Measurements from ENCODE around the gene GLT6D1. TPM values are rescaled to one million over a fixed set of nuclear protein-coding genes. Genes with fewer than 3 reads are reported as not detected.
A peak's percentile ranks its signal among the peaks of the same experiment; 100 is the strongest.

GLT6D1 gene
- total and polyA plus RNA-seq, 2 of the 8 experiments (the other 6 are each of a cell fraction or from before 2014, with no cell fraction given), result 1.3 to 2.1 TPM

DNA sequence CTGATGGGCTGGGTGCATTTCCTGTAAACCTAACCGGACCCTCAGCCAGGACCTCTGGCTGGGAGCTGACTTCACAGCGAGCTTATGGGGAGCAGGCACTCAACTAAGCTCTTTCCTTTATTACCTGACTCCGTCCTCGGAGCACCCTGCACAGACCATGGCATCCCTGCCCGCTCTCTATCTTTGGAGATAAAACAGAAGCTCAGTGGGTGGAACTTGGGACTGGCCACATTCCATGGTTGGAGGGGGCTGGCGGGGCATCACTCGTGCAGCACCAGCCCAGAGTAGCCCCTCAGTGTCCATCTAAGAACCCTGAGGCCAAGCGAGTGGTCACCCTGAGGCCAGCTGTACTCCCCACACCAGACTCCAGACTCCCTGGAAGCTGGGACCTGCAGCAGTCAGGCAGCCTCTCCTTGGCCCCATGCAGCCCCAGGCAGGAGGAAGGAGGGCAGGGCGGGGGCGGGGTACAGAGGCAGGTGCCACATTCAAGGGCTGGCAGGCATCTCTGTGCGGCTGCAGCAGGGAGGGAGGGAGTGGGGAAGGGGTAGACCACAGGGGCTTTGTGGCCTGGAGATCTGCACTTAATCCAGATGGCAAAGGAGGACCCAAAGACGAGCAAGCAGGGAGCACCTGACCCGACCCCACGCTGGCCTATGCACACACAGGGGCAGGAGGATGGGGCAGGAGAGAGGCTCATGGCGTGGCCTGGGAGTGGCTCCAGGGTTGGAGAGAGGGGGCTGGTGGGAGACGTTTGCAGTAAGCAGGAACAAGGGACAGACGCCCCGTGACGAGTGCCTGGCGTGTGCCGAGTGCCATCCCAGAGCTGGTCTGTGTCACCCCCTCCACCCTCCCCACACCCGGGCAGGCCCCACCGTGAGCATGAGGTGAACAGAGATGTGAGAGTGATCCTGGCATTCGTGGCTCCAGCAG, 26.1 kb downstream of the GLT6D1 start:
- CTCF ChIA-PET (ENCODE audit: partially characterized antibody), result interaction anchor here (0.6 to 5.0 kb wide), 3 partner anchors 10 to 102 kb away, joined by 3 to 59 read pairs (median 3); no protein-coding TSS in a partner anchor
- TF ChIP-seq SP1 (IDR thresholded peaks at IDR 0.05; ENCODE audit: low read depth, low read length) (no peak), SP2 (IDR thresholded peaks at IDR 0.05; ENCODE audit: low read length) (no peak), RNF2 (IDR thresholded peaks at IDR 0.05; ENCODE audit: borderline replicate concordance, low read depth, low read length, missing control alignments, poor library complexity, severe bottlenecking) (no peak), CHD1 (IDR thresholded peaks at IDR 0.05; ENCODE audit: low read depth, low read length) (no peak), JUND (IDR thresholded peaks at IDR 0.05; ENCODE audit: low read length) (no peak), POU5F1 (IDR thresholded peaks at IDR 0.05; ENCODE audit: low read depth, low read length) (no peak), CBX8 (IDR thresholded peaks at IDR 0.05; ENCODE audit: borderline replicate concordance, low read depth, low read length) (no peak)
- TF ChIP-seq, protein P1, sequence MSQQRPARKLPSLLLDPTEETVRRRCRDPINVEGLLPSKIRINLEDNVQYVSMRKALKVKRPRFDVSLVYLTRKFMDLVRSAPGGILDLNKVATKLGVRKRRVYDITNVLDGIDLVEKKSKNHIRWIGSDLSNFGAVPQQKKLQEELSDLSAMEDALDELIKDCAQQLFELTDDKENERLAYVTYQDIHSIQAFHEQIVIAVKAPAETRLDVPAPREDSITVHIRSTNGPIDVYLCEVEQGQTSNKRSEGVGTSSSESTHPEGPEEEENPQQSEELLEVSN (IDR thresholded peaks at IDR 0.05), result no peak
- TF ChIP-seq, protein P2, sequence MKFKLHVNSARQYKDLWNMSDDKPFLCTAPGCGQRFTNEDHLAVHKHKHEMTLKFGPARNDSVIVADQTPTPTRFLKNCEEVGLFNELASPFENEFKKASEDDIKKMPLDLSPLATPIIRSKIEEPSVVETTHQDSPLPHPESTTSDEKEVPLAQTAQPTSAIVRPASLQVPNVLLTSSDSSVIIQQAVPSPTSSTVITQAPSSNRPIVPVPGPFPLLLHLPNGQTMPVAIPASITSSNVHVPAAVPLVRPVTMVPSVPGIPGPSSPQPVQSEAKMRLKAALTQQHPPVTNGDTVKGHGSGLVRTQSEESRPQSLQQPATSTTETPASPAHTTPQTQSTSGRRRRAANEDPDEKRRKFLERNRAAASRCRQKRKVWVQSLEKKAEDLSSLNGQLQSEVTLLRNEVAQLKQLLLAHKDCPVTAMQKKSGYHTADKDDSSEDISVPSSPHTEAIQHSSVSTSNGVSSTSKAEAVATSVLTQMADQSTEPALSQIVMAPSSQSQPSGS (IDR thresholded peaks at IDR 0.05; ENCODE audit: low read length), result no peak

More for the DNA sequence above, 26.1 kb downstream of the GLT6D1 start:
- no peak overlapping the region for H2AFZ ChIP-seq (ENCODE audit: low read length)
- H4K5ac ChIP-seq (ENCODE audit: insufficient read length, low read depth, low read length), result no peak overlapping the region
- no peak overlapping the region for H3K4me2 ChIP-seq (ENCODE audit: insufficient read depth in 1 of 2, low read depth in 2 of 2, low read length in 2 of 2)
- no peak overlapping the region for H3K27ac ChIP-seq (ENCODE audit: low read depth, low read length)
- H3K14ac ChIP-seq (ENCODE audit: insufficient read length), result no peak overlapping the region
- H3K27me3 ChIP-seq (replicated peaks in 1 of 4; ENCODE audit: control insufficient read depth in 3 of 4, extremely low read depth in 1 of 4, insufficient read depth in 3 of 4, low read length in 3 of 4), result no peaks in the 10 kb centered on the region
- no peak overlapping the region for H2BK20ac ChIP-seq (ENCODE audit: low read length)
- no peak overlapping the region for H2BK120ac ChIP-seq (replicated peaks; ENCODE audit: low read depth, low read length)
- no peak overlapping the region for H3K4me3 ChIP-seq (ENCODE audit: extremely low read depth in 1 of 4, insufficient read depth in 2 of 4, low read depth in 3 of 4, low read length in 4 of 4)
- POLR2A ChIA-PET (ENCODE audit: partially characterized antibody), result interaction anchor here (0.7 to 1.1 kb wide), 2 partner anchors 36 to 41 kb away, joined by 3 read pairs; no protein-coding TSS in a partner anchor
- FAIRE-seq (no peak), DNase-seq (ENCODE audit: low read depth in 1 of 2, low spot score in 2 of 2) (no peak)
- H3K56ac ChIP-seq (replicated peaks; ENCODE audit: insufficient read length, low read depth, low read length), result no peak overlapping the region
- no peak overlapping the region for H4K91ac ChIP-seq (replicated peaks; ENCODE audit: insufficient read length, low read length)
- H3K23ac ChIP-seq (ENCODE audit: insufficient read length), result no peak overlapping the region
- H3K9me3 ChIP-seq (ENCODE audit: insufficient read depth in 2 of 2, low read depth in 1 of 2, low read length in 1 of 2), result peaks cover 10 to 14% of the 10 kb centered on the region in 2 experiments
- no peaks in the 10 kb centered on the region for H4K20me1 ChIP-seq (replicated peaks in 1 of 2; ENCODE audit: control insufficient read depth in 1 of 2, insufficient read depth in 2 of 2, low read length in 2 of 2)
- H3K79me2 ChIP-seq (ENCODE audit: control insufficient read depth in 1 of 2, insufficient read depth in 2 of 2, low read length in 2 of 2), result no peaks in the 10 kb centered on the region
- H3K23me2 ChIP-seq (ENCODE audit: low read depth, low read length), result peaks cover 4% of the 10 kb centered on the region; the same call in 1 of the 2 replicates
- H2BK15ac ChIP-seq (ENCODE audit: low read length), result no peak overlapping the region
- no peak overlapping the region for H3K18ac ChIP-seq (ENCODE audit: extremely low read depth, low read length)
- no peak overlapping the region for H2BK5ac ChIP-seq (ENCODE audit: low read depth, low read length)
- no peak overlapping the region for H2BK12ac ChIP-seq (ENCODE audit: low read depth, low read length)
- no peaks in the 10 kb centered on the region; a peak in 1 of 8 replicates for H3K36me3 ChIP-seq (ENCODE audit: control insufficient read depth in 2 of 4, insufficient read depth in 4 of 4, low read length in 3 of 4)
- no peaks in the 10 kb centered on the region for H3K79me1 ChIP-seq (ENCODE audit: low read depth, low read length)
- no peak overlapping the region for H3K4ac ChIP-seq (replicated peaks; ENCODE audit: insufficient read length, low read depth, low read length)
- H3K9ac ChIP-seq (replicated peaks in 1 of 4; ENCODE audit: extremely low read depth in 1 of 4, low read depth in 3 of 4, low read length in 3 of 4), result no peak overlapping the region
- H4K8ac ChIP-seq (ENCODE audit: extremely low read depth, insufficient read depth, low read length), result peak overlapping the region; percentile 15; the same call in 1 of the 2 replicates
- peaks cover 0 to 1% (median 0%) of the 10 kb centered on the region in 4 experiments; a peak in 1 of 7 replicates for H3K4me1 ChIP-seq (replicated peaks in 1 of 4; ENCODE audit: control insufficient read depth in 3 of 4, insufficient read depth in 4 of 4, low read length in 3 of 4)
- no peak overlapping the region for H2AK5ac ChIP-seq (ENCODE audit: low read depth, low read length)
- WGBS, 2 experiments (ENCODE audit: extremely low coverage in 1 of 2, insufficient coverage in 1 of 2, insufficient read length in 1 of 2, insufficient replicate concordance in 2 of 2, low coverage in 1 of 2, low lambda C conversion rate in 2 of 2, missing lambda C conversion rate in 1 of 2), result 83% methylated on average over 22 of the region's 24 CpGs; no CpG with 5 or more reads in 1 of the 2 experiments

Data from H1 (cell line).